Esophagus squamous epithelium (tissue), 5 donors: ENCODE results near the gene MRS2. TPM values are rescaled to one million over a fixed set of nuclear protein-coding genes. Genes with fewer than 3 reads are reported as not detected.

ENCODE experiments used
- DNase-seq: peaks from one replicate; lab custom pipeline; 2025; lab: John Stamatoyannopoulos, UW
- H3K27ac ChIP-seq, 4 donors: fragments of 200-600 bp; sonication (generic); one replicate each; pipeline ENCODE4 v1.5.1; 2016 to 2019; ENCODE audit warnings: mild to moderate bottlenecking in 1 of 4
- H3K27me3 ChIP-seq, 4 donors: fragments of 200-600 bp; sonication (generic); 1 replicate in 3 of 4; 2 replicates in 1 of 4; pipeline versions ENCODE4 v1.5.1 to v1.6.0; 2017 to 2021; ENCODE audit warnings: antibody characterized with exemption in 1 of 4
- H3K36me3 ChIP-seq, 3 donors: fragments of 200-600 bp; sonication (generic); one replicate each; pipeline ENCODE4 v1.5.1; 2016 to 2019
- H3K4me1 ChIP-seq, 3 donors: fragments of 200-600 bp; sonication (generic); one replicate each; pipeline ENCODE4 v1.5.1; 2017 to 2019
- H3K4me3 ChIP-seq, 4 donors: fragments of 200-600 bp; sonication (generic); 1 replicate in 3 of 4; 2 replicates in 1 of 4; pipeline ENCODE4 v1.5.1; 2016 to 2019; ENCODE audit warnings: mild to moderate bottlenecking in 2 of 4, moderate library complexity in 1 of 4
- H3K9me3 ChIP-seq, 3 donors: fragments of 200-600 bp; sonication (generic); one replicate each; pipeline ENCODE4 v1.5.1; 2016 to 2019
- POLR2A ChIP-seq, 4 donors: fragments of 450-650 bp; IDR thresholded peaks; one replicate each; pipeline ENCODE4 v1.6.1; 2017; ENCODE audit warnings: antibody characterized with exemption in 4 of 4, mild to moderate bottlenecking in 4 of 4, moderate library complexity in 3 of 4
- WGBS, 2 donors: methylation state at CpG; one replicate each; pipeline ENCODE4 v1.1.5; 2018; 5-methylcytosine and 5-hydroxymethylcytosine counted together
- intact Hi-C: fragments of 100-400 bp; cut with DNase I; formaldehyde crosslinking; loops from one replicate; pipeline ENCODE4 v1.15.0; 2022
- total RNA-seq, 4 donors: library from RNA; depleted of rRNA; stranded (reverse); fragments of >200 nt; gene quantifications; one replicate each; pipeline ENCODE4 v1.1.0, GENCODE V29; 2016
- TF ChIP-seq, protein P1 (sequence below), 6 experiments: fragments of 450-650 bp in 4 of 6; fragments of 200-600 bp in 2 of 6; sonication (generic) in 2 of 6; IDR thresholded peaks; one replicate each; pipeline ENCODE4 v1.5.1; 2016 to 2019; ENCODE audit warnings: antibody characterized with exemption in 6 of 6, mild to moderate bottlenecking in 4 of 6, moderate library complexity in 4 of 6
- donor health status: DM: yes; HTN: yes; CAD: no.

MRS2 gene
- total RNA-seq, 4 donors from 2014 or later: 21.3 to 34.4 (median 29.3) TPM

DNA sequence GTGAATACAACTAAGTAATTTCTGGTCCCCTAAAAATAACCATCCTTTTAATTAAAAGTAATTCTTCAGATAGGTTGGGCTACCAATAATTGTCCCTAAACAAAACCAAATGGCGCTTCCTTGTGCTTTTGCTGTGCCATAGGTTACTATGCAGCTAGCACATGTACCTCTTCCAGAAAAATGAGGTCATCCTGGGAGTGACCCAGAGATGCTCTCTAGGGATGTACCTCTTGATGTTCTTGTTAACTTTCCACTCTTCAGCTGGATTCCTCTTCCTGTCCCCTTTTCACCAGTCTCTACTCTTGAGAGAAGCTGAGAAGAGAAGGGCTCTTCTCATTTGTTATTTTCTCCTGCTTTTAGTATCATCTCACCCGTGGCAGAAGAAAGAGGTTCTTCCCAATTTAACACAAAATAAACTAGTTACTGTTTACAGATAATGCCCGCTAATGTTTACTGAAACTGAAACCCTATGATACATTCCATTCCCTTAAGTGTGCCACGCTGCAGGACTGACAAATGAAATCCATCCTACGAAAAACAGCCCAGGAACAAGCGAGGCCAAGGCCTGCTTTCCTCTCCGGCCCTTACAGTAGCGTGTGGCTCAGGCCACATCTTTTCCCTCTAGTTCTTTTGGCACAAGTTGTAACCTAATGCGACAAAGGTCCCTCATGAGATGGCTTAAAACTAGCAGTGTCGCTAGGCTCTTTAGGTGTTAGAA is 24.2 kb downstream of the MRS2 start:
- peaks cover 0 to 55% (median 13%) of the 10 kb centered on the region in 3 donors for H3K36me3 ChIP-seq
- WGBS, 2 donors: 74 to 83% methylated on average over 10 of the region's 10 CpGs
- intact Hi-C loops: no loop called here

DNA sequence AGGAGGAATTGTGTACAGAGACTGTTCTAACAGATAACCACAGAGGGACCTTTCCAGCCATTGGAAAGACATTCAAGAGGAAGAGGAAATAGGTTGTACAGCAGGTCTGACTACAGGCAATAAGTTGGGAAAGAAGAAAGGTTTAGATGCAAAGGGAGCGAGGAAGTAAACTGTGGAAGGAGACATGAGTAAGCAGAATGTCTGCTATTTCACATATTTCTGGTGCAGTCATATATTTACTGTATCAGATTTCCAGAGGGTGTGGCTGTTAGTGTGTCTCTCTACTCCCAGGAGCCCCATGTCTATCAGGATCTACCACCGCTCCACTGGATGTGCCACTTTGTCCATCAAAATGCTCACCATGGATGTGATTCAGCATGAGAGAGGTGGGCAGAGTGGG is 25.9 kb downstream of the MRS2 start:
- no peak for DNase-seq
- peaks cover 0 to 37% (median 8%) of the 10 kb centered on the region in 3 donors for H3K36me3 ChIP-seq
- no peaks in the 10 kb centered on the region for H3K9me3 ChIP-seq
- intact Hi-C loops: no loop called here
- H3K4me1 ChIP-seq: no peaks in the 10 kb centered on the region
- TF ChIP-seq, protein P1, sequence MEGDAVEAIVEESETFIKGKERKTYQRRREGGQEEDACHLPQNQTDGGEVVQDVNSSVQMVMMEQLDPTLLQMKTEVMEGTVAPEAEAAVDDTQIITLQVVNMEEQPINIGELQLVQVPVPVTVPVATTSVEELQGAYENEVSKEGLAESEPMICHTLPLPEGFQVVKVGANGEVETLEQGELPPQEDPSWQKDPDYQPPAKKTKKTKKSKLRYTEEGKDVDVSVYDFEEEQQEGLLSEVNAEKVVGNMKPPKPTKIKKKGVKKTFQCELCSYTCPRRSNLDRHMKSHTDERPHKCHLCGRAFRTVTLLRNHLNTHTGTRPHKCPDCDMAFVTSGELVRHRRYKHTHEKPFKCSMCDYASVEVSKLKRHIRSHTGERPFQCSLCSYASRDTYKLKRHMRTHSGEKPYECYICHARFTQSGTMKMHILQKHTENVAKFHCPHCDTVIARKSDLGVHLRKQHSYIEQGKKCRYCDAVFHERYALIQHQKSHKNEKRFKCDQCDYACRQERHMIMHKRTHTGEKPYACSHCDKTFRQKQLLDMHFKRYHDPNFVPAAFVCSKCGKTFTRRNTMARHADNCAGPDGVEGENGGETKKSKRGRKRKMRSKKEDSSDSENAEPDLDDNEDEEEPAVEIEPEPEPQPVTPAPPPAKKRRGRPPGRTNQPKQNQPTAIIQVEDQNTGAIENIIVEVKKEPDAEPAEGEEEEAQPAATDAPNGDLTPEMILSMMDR (IDR thresholded peaks at IDR 0.05): no peak
- no peak for TF ChIP-seq POLR2A (IDR thresholded peaks at IDR 0.05)
- no peak overlapping the region for H3K27ac ChIP-seq
- WGBS, 2 donors: 73 to 81% methylated on average over 2 of the region's 2 CpGs
- no peaks in the 10 kb centered on the region for H3K27me3 ChIP-seq
- H3K4me3 ChIP-seq: no peak overlapping the region

More for the DNA sequence above, 24.2 kb downstream of the MRS2 start:
- H3K4me1 ChIP-seq: no peaks in the 10 kb centered on the region
- DNase-seq: no peak
- H3K27me3 ChIP-seq: no peaks in the 10 kb centered on the region
- H3K4me3 ChIP-seq: no peak overlapping the region
- no peaks in the 10 kb centered on the region for H3K9me3 ChIP-seq
- TF ChIP-seq, protein P1 (IDR thresholded peaks at IDR 0.05): no peak
- no peak for TF ChIP-seq POLR2A (IDR thresholded peaks at IDR 0.05)
- H3K27ac ChIP-seq: no peak overlapping the region

DNA sequence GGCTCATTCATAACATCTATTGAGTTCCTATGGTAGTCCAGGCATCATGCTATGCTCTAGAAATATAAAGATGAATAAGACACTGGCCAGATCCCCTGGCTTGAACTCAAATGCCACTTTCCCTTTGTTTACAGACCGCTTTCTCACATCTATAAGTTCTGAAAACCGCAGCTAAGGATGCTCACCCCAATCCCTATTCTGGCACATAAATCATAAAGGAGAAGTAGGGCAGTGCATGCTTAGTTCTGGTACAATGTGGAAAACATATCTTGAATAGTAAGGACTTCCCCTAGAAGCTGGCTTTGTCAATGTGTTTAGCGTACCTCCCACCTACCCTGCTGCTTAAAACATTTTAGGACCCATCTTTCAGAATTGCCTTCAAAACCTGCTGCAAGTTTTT is 26.4 kb downstream of the MRS2 start:
- TF ChIP-seq, protein P1 (IDR thresholded peaks at IDR 0.05): no peak
- TF ChIP-seq POLR2A (IDR thresholded peaks at IDR 0.05): no peak

DNA sequence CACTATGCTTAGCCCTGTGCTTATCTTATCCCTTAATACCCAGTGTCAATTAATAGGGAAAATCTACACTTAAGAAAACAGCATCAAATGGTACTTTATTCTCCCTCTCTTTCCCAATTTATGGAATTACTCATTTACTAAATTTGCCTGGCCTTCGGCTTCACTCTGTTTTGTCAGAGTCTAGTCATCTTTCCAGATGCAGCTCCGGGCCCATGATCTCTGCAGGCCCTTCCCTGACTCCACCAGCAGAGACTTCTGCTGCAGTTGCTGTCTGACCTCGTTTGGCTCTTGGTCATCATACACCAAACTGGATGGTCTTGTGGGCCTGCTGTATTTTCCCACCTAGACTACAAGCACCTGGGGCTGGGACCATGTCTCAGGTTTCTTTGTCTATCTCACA is 27.4 kb downstream of the MRS2 start:
- WGBS, 2 donors: 79 to 83% methylated on average over 3 of the region's 3 CpGs
- no peak overlapping the region for H3K4me3 ChIP-seq
- H3K27ac ChIP-seq: no peak overlapping the region
- no peaks in the 10 kb centered on the region for H3K4me1 ChIP-seq
- DNase-seq: no peak
- TF ChIP-seq, protein P1 (IDR thresholded peaks at IDR 0.05): no peak
- TF ChIP-seq POLR2A (IDR thresholded peaks at IDR 0.05): no peak
- H3K36me3 ChIP-seq: peaks cover 0 to 23% (median 0%) of the 10 kb centered on the region in 3 donors
- intact Hi-C loops: no loop called here
- H3K27me3 ChIP-seq: no peaks in the 10 kb centered on the region
- H3K9me3 ChIP-seq: no peaks in the 10 kb centered on the region

More for the DNA sequence above, 26.4 kb downstream of the MRS2 start:
- Histone ChIP-seq H3K4me3 (no peak overlapping the region), H3K27me3 (no peaks in the 10 kb centered on the region), H3K36me3 (peaks cover 0 to 32% (median 4%) of the 10 kb centered on the region in 3 donors), H3K4me1 (no peaks in the 10 kb centered on the region), H3K27ac (no peak overlapping the region), H3K9me3 (no peaks in the 10 kb centered on the region)
- intact Hi-C loops: no loop called here
- 74 to 79% methylated on average over 3 of the region's 3 CpGs for WGBS, 2 donors
- DNase-seq: no peak

DNA sequence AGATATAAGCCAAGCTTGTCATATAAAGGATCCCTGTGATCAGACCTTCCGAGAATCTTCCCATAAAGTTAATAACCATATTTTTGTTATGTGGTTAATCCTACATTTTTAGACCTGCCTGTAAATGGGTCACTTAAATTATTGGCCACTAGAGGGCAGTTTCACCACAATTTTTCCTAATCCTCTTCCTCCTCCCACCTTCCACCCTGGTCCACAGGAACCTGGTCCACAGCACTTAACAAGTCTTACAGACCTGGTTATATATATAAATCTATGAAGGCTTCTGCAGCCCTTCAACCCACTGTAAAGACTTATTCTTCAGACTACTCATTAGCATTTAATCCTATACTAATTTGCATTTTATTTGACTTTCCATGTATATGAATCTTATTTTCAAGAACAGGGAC is 28.3 kb downstream of the MRS2 start:
- H3K9me3 ChIP-seq: no peaks in the 10 kb centered on the region
- no peak for DNase-seq
- WGBS, 2 donors: 46 to 62% methylated on average over 1 of the region's 1 CpG
- TF ChIP-seq, protein P1 (IDR thresholded peaks at IDR 0.05): peak; percentile 52 to 77 (median 62)
- no peak for TF ChIP-seq POLR2A (IDR thresholded peaks at IDR 0.05)
- H3K4me3 ChIP-seq: no peak overlapping the region
- no peak overlapping the region for H3K27ac ChIP-seq
- no peaks in the 10 kb centered on the region for H3K27me3 ChIP-seq
- no peaks in the 10 kb centered on the region for H3K4me1 ChIP-seq
- H3K36me3 ChIP-seq: peaks cover 0 to 13% (median 0%) of the 10 kb centered on the region in 3 donors
- intact Hi-C loops: no loop called here
